Panc1 (cell line): Measurements from ENCODE around the gene HSP90AB1.

ENCODE experiments used
- CTCF ChIP-seq: fragments of 450-650 bp; IDR thresholded peaks from 2 replicates; pipeline ENCODE4 v1.5.1; 2017; ENCODE audit warnings: mild to moderate bottlenecking
- POLR2AphosphoS5 ChIP-seq: IDR thresholded peaks from 2 replicates; pipeline ENCODE4 v1.6.1; 2012; ENCODE audit warnings: mild to moderate bottlenecking, low read depth, low read length, moderate library complexity
- REST ChIP-seq, 2 experiments: IDR thresholded peaks; 2 replicates each; pipeline ENCODE4 v1.6.1; 2011 to 2012; ENCODE audit warnings: low read depth in 2 of 2, control low read depth in 1 of 2, low read length in 1 of 2, mild to moderate bottlenecking in 1 of 2, moderate library complexity in 1 of 2; ENCODE audit not compliant: insufficient read depth in 1 of 2
- SIN3A ChIP-seq: IDR thresholded peaks from 2 replicates; pipeline ENCODE4 v1.6.1; 2012; ENCODE audit warnings: low read depth, mild to moderate bottlenecking, low read length, moderate library complexity, borderline replicate concordance; ENCODE audit not compliant: insufficient read depth
- TCF7L2 ChIP-seq: IDR thresholded peaks from 2 replicates; pipeline ENCODE4 v1.6.1; 2011; ENCODE audit warnings: mild to moderate bottlenecking, low read depth, low read length, inconsistent platforms

GRCh38 chr6:44250718-44251123, 3.8 kb downstream of the HSP90AB1 start:
- TF ChIP-seq CTCF = no peak
- TF ChIP-seq REST (IDR thresholded peaks at IDR 0.05; ENCODE audit: insufficient read depth in 1 of 2, low read depth in 2 of 2, low read length in 1 of 2) = no peak
- TF ChIP-seq POLR2AphosphoS5 = peak; percentile 52
- TF ChIP-seq SIN3A = no peak
- no peak for TF ChIP-seq TCF7L2
